GM19468 (cell line): Measurements from ENCODE around the gene ZBTB4.

Experiments
- ATAC-seq: cut with Tn5 transposase; IDR thresholded peaks from one replicate; pipeline ENCODE4 v1.9.1; 2021; ENCODE audit warnings: mild to moderate bottlenecking, moderate library complexity, moderate number of reproducible peaks; ENCODE audit not compliant: unreplicated experiment; ENCODE audit errors: extremely low read depth

ZBTB4 gene

DNA sequence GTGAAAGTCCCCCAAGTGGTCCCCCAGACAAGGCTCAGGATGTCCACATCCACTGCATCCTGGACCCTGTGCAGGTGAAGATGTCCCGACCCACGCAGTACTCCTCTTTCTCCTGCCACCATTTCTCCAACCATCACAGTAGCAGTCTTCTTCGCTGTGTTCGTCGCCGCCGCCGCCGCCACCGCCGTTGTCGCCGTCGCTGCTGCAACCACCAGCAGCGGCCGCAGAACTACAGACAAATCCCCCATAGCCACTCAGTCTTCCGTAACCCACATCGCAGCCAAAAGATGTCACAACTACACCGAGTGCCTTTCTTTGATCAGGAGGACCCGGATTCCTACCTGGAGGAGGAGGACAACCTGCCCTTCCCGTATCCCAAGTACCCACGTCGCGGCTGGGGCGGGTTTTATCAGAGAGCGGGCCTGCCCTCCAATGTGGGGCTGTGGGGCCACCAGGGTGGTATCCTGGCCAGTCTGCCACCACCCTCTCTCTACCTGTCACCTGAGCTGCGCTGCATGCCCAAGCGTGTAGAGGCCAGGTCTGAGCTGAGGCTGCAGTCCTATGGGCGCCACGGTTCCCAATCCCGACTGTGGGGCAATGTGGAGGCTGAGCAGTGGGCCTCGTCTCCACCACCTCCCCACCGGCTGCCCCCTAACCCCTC, 53.1 kb downstream of the ZBTB4 start:
- ATAC-seq = no peak

DNA sequence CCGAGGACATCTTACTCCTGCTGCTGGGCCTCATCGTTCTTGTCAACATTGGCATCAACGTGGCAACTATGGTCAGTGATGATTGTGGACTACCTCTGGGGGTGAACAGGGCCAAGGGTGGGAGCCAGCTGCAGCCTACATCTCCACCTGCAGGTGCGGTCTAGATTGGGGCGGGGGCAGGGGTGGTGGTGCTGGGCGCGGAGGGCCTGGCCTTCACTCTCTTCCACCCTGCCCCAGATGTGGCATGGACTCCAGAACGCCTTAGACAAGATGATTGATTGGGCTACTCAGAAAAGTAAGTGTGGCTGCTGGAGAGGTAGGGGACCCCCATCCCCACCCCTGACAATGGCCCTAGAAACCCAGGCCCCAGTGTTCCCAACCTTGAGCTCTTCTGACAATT, 53.7 kb downstream of the ZBTB4 start:
- ATAC-seq = no peak

DNA sequence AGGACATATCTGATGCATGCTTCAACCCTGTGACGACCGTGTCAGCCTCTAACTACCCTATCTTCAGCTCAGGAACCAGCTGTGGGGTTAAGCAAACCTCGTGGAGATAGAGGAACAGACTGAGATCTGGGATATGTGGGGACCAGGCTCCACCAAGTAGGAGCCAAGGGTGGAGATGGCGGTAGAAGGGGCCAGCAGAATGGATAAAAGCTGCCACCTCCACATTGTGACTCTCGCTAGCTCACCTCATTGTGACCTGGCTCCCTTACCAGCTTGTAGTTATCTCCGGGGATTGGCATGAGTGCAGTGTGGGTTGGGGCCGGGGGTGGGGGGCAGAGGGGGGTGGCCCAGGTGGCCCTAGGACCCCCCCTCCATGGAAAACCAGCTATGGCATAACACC, 54.1 kb downstream of the ZBTB4 start, which contains the start of gene SPEM2:
TSS of gene SPEM2 (plus strand) at position 301 of the 400 bp plus-strand sequence. CDS start at position 374, 73 bp downstream.
- no peak for ATAC-seq

DNA sequence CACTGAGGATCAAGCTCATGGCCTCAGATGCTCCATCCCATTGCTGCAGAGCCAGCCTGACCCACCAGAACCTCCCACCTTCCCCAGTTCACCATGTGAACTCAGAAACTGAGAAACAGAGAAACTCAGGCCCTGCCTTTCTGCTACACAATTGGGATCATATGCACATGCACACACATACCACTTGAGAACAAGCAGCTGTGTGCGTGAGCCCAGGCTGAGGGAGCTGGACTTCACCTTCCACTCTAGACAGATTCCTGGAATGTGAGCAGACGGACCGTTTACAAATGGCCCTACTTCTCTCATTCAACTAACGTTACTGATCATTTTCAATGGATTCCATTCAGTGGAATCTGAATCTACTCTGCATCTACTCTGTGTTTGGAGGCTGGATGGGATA, 55.8 kb downstream of the ZBTB4 start:
- no peak for ATAC-seq

DNA sequence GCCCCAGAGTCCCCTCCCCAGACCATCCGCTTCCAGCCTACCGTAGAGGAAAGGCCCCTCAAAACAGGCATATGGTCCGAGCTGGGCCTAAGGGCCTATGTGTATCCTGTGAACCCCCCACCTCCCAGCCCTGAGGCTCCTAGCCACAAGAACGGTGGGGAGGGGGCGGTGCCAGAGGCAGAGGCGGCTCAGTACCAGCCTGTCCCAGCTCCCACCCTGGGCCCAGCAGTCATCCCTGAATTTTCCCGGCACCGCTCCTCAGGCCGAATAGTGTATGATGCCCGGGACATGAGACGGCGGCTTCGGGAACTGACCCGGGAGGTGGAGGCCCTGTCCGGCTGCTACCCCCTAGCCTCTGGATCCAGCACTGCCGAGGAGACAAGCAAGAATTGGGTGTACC, 58.2 kb downstream of the ZBTB4 start:
- no peak for ATAC-seq

DNA sequence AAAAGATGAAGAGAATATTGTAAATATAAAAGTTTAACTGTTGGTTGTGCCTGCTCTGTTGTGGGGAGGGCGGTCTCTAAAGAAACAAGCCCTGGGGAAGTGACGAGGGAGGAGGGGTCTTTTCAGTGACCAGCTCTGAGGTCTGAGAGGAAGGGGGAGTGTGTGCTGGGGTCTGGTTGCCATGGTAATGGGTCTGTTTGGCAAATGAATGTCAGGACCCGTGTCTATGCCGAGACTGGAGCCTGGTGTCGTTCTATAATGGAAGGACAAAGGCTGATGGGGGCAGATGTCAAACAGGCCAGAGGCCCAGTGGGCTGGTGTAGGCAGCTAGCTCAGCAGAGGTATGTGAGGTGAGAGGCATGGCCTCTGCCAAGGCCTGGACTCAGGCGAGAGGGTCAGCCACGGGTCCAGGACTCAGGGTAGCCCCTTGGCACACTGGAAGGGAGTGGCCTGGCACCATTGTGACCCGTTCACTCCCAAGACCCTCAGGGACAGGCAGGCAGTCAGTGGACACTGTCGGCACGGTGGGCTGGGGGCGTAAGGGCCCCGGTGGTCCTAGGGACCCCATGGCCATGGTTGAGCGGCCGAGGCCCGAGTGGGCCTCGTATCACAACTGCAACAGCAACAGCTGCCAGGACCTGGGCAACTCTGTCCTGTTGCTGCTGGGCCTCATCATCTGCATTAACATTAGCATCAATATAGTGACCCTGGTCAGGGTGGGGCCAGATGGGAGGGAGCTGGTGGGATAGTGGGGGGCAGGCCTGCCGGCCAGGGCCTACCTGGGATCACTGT, 59.4 kb downstream of the ZBTB4 start, which contains the start of gene SPEM1:
TSS of gene SPEM1 (plus strand) at position 506 of the 792 bp plus-strand sequence. CDS start at position 567, 61 bp downstream.
- ATAC-seq = no peak

DNA sequence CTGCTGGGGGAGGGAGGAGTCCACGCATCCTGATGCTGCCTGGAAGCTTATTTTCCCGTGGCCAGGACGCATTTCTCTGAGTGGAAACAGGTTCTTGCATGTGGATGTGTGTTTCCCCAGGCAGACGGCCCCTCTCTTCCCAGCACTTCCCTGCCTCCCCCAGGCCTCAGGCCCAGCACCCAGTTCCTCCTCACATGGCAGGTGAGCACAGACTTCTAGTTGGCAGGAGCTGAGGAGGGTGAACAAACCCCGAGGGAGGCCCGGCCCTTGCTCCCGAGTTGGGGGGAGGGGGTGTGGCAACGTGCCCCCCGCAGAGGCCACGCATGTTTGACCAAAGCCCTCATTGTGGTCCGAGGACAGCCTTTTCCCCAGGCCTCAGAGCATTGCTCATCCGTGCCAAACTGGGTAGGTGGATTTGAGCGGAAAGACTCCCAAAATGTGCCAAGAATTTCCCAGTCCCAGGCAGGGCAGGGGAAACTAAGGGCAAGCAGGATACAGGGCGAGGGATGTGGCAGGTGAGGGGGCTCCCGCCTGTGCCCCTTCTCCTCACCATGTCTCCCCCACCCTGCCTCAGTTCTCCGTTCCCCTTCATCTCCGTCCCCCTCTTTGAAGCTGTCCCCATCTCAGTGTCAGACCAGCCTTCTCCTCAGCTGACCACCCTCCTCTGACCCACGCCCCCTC, 60.8 kb downstream of the ZBTB4 start:
- no peak for ATAC-seq

DNA sequence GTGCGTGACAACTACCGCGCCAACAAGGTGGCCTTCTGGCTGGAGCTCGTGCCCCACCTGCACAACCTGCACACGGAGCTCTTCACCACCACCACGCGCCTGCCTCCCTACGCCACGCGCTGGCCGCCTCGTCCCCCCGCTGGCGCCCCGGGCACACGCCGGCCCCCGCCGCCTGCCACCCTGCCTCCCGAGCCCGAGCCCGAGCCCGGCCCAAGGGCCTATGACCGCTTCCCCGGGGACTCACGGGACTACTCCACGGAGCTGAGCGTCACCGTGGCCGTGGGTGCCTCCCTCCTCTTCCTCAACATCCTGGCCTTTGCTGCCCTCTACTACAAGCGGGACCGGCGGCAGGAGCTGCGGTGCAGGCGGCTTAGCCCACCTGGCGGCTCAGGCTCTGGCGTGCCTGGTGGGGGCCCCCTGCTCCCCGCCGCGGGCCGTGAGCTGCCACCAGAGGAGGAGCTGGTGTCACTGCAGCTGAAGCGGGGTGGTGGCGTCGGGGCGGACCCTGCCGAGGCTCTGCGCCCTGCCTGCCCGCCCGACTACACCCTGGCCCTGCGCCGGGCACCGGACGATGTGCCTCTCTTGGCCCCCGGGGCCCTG, 62.3 kb downstream of the ZBTB4 start:
- ATAC-seq = no peak

DNA sequence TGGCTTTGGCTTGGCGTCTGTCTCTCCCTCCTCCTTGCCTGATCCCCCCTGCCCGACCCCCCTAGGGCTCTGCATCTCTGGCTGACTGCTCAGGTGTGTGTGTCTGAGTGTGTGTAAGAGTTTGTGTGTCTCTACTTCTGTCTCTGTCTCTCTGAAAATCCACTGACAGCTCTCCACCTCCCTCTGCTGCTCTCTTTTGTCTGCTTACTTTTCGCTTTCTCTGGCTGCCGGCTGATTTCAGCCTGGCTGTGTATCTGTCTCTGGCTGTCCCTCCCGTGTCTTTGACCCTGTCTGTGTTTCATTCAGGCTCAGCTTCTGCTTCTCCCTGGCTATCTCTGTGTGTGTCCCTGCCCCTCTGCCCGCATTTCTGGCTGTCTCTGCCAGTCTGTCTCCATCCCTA, 63.1 kb downstream of the ZBTB4 start:
- ATAC-seq = no peak

DNA sequence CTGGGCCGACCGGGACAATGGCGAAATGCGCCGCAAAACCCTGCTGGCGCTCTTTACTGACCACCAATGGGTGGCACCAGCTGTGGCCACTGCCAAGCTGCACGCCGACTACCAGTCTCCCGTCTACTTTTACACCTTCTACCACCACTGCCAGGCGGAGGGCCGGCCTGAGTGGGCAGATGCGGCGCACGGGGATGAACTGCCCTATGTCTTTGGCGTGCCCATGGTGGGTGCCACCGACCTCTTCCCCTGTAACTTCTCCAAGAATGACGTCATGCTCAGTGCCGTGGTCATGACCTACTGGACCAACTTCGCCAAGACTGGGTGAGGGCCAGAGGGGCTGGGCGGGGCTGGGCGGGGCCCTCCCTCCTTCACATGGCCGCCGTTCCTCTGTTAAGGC, 63.6 kb downstream of the ZBTB4 start:
- ATAC-seq = no peak

DNA sequence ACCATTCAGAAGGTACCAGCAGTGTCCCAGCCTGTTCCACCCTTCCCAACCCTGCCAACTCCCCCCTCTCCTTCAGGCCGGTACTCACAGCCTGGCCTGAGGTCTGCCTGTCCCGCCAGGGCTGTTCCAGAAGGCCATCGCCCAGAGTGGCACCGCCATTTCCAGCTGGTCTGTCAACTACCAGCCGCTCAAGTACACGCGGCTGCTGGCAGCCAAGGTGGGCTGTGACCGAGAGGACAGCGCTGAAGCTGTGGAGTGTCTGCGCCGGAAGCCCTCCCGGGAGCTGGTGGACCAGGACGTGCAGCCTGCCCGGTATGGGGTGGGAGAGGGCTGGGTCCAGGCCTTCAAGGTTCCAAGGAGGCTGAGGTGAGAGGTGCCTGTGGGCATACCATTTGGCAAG, 64.6 kb downstream of the ZBTB4 start:
- ATAC-seq = no peak

DNA sequence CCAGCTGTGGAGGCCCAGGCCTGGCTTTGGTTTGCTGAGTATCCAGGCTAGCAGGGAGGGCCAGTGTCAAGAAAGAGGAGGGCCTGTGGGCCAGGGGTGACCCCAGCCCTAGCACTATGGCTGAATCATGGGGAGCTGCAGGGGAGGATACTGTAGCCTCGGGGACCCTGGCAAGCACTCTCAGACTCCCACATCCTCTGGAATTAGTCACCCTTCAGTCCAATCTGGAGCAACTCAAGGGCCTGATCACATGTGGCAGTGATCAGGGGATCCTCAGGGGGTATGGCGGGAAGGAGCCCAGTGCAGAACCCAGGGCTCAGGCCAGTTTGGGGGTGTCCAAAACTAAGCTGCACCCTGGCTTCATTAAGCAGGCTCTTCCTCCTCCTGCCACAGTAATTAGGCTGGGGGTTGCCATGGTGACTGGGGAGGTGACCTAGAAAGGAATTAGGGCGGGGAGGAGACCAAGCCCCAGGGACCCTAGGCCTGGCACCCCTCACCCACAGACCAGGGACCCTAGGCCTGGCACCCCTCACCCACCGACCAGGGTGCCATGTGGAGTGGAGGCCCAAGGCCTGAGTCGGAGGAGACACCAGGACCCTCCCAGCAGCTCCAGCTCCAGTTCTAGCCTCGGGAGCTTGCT, 66.0 kb downstream of the ZBTB4 start:
- ATAC-seq = no peak

DNA sequence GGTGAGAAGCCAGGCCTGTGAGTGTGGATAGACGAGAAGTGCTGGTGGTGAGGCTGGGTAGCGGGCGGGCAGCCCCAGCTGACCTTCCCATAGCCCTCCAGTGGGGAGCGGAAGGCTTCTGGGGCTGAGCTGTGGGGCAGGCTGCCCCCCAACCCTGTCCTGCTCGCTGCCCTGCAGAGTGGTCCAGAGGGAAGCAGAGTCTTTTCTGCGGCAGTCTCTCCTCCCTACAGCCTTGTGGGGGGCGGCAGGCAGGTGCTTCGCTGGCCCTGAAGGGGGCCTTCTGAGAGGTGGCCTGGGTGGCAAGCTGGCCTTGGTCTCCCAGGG, 68.0 kb downstream of the ZBTB4 start:
- no peak for ATAC-seq

DNA sequence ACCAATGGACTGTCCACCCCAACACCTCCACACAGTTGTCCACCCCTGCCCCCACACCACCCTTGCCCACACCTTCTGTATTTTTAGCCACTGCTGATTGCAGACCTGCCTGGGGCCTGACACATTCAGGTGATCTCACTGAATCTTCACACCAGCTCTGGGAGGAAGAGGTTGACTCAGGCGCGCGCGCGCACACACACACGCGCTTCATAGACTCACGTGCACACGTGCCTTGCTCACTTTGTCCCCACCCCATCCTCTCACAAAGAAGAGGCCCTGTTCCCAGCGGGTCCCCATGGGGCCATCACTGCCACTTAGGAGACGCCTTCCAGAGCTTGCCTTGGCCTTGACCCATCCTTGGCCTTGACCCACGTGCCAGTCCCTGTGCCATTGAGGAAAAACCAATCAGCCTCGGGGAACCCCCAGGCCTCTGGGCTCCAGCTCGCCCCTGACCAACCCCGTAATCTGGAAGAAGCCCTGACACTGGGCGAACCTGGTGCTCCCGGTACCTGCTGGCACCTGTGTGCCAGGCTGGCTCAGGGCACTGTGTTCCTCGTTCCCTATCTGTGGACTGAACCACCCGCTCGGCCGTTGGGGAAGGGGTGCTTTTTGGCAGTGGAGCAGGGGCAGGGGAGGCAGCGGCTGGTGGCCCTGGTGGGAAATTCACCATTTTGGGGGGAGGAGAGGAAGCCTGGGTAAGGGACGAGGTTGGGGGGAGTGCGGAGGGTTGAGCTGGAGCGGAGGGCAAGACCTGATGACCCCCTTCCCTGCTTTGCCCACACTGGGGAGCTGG, 68.6 kb downstream of the ZBTB4 start:
- ATAC-seq = no peak

DNA sequence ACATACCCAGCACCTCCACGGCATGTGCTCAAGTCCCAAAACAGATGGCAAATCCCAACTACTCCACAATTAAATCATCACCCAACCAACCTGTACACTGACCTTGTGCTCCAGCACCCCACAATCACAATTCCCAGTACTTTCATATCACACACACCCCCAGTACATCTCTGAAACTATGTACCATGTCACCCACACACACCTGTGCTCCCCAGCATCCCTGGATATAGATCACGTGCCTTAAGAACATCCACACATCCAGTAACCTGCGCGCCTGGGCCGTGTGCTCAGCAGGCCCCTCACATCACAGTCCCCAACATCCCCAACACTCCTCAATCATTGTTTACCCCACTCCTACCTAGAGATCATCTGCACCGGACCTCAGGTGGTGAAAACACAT, 69.7 kb downstream of the ZBTB4 start:
- no peak for ATAC-seq
